WTC11 (cell line): ENCODE data around the gene EID2. TPM values are rescaled to one million over a fixed set of nuclear protein-coding genes. Genes with fewer than 3 reads are reported as not detected.

Source experiments
- CBFB ChIP-seq: sonication (generic); formaldehyde crosslinking; IDR thresholded peaks from 2 replicates; pipeline ENCODE4 v1.8.1; 2022; ENCODE audit warnings: mild to moderate bottlenecking, low read depth, missing genetic modification reagents
- EMX1 ChIP-seq: fragments of 250-450 bp; sonication (Bioruptor Pico); IDR thresholded peaks from 2 replicates; pipeline ENCODE4 v1.8.0; 2021; ENCODE audit warnings: mild to moderate bottlenecking
- ESRRA ChIP-seq: sonication (generic); formaldehyde crosslinking; IDR thresholded peaks from 2 replicates; pipeline ENCODE4 v1.8.1; 2022; ENCODE audit warnings: mild to moderate bottlenecking, missing genetic modification reagents, borderline replicate concordance
- ETV6 ChIP-seq: sonication (generic); formaldehyde crosslinking; IDR thresholded peaks from 2 replicates; pipeline ENCODE4 v1.8.1; 2022; ENCODE audit warnings: mild to moderate bottlenecking, missing genetic modification reagents
- GABPB1 ChIP-seq: sonication (generic); formaldehyde crosslinking; IDR thresholded peaks from 2 replicates; pipeline ENCODE4 v1.8.1; 2023; ENCODE audit warnings: mild to moderate bottlenecking, missing genetic modification reagents
- KAT7 ChIP-seq: sonication (generic); formaldehyde crosslinking; IDR thresholded peaks from 2 replicates; pipeline ENCODE4 v1.8.1; 2023; ENCODE audit warnings: missing genetic modification reagents, mild to moderate bottlenecking, borderline replicate concordance
- MYBL2 ChIP-seq: sonication (generic); formaldehyde crosslinking; IDR thresholded peaks from 2 replicates; pipeline ENCODE4 v1.8.1; 2023; ENCODE audit warnings: mild to moderate bottlenecking, moderate library complexity, missing genetic modification reagents
- NFATC4 ChIP-seq: fragments of 250-450 bp; sonication (Bioruptor Pico); IDR thresholded peaks from 2 replicates; pipeline ENCODE4 v1.9.0; 2021; ENCODE audit warnings: mild to moderate bottlenecking
- NR3C1 ChIP-seq: sonication (generic); formaldehyde crosslinking; conservative IDR thresholded peaks from 2 replicates; pipeline ENCODE4 v1.8.1; 2023; ENCODE audit warnings: low read depth, mild to moderate bottlenecking, missing genetic modification reagents
- RORB ChIP-seq: fragments of 250-450 bp; sonication (Bioruptor Pico); IDR thresholded peaks from 2 replicates; pipeline ENCODE4 v1.9.0; 2021; ENCODE audit warnings: mild to moderate bottlenecking
- SP1 ChIP-seq: sonication (generic); formaldehyde crosslinking; conservative IDR thresholded peaks from 2 replicates; pipeline ENCODE4 v1.8.1; 2022; ENCODE audit warnings: missing genetic modification reagents
- TEAD4 ChIP-seq: sonication (generic); formaldehyde crosslinking; IDR thresholded peaks from 2 replicates; pipeline ENCODE4 v1.8.0; 2022; ENCODE audit warnings: mild to moderate bottlenecking, missing genetic modification reagents
- ZNF121 ChIP-seq: sonication (generic); formaldehyde crosslinking; IDR thresholded peaks from 2 replicates; pipeline ENCODE4 v1.8.0; 2023; ENCODE audit warnings: missing genetic modification reagents
- ZNF263 ChIP-seq: sonication (generic); formaldehyde crosslinking; IDR thresholded peaks from 2 replicates; pipeline ENCODE4 v1.8.1; 2022; ENCODE audit warnings: low read depth, mild to moderate bottlenecking, moderate library complexity, missing genetic modification reagents
- ZNF317 ChIP-seq: sonication (generic); formaldehyde crosslinking; IDR thresholded peaks from 2 replicates; pipeline ENCODE4 v1.8.1; 2023; ENCODE audit warnings: low read depth, mild to moderate bottlenecking, moderate library complexity, missing genetic modification reagents, borderline replicate concordance
- ZNF416 ChIP-seq: fragments of 250-450 bp; sonication (Bioruptor Pico); IDR thresholded peaks from 2 replicates; pipeline ENCODE4 v1.9.0; 2021; ENCODE audit warnings: mild to moderate bottlenecking, inconsistent platforms
- ZNF423 ChIP-seq: fragments of 250-450 bp; sonication (Bioruptor Pico); IDR thresholded peaks from 2 replicates; pipeline ENCODE4 v2.1.2; 2022; ENCODE audit warnings: mild to moderate bottlenecking, moderate library complexity
- total RNA-seq: library from RNA; stranded (reverse); gene quantifications from 3 replicates; pipeline ENCODE4 v1.2.3, GENCODE V29; 2021
- TF ChIP-seq, protein P1 (sequence below): sonication (generic); formaldehyde crosslinking; IDR thresholded peaks from 2 replicates; pipeline ENCODE4 v1.8.1; 2023; ENCODE audit warnings: mild to moderate bottlenecking, missing genetic modification reagents
- TF ChIP-seq, protein P2 (sequence below): sonication (generic); formaldehyde crosslinking; IDR thresholded peaks from 2 replicates; pipeline ENCODE4 v1.8.0; 2022; ENCODE audit warnings: missing genetic modification reagents
- TF ChIP-seq, protein P3 (sequence below): sonication (generic); formaldehyde crosslinking; IDR thresholded peaks from 2 replicates; pipeline ENCODE4 v1.8.0; 2022; ENCODE audit warnings: mild to moderate bottlenecking, missing genetic modification reagents
- TF ChIP-seq, protein P4 (sequence below): sonication (generic); formaldehyde crosslinking; IDR thresholded peaks from 2 replicates; pipeline ENCODE4 v1.8.1; 2022; ENCODE audit warnings: low read depth, missing genetic modification reagents, borderline replicate concordance
- TF ChIP-seq, protein P5 (sequence below): sonication (generic); formaldehyde crosslinking; IDR thresholded peaks from 2 replicates; pipeline ENCODE4 v1.8.1; 2022; ENCODE audit warnings: mild to moderate bottlenecking, moderate library complexity, missing genetic modification reagents
- TF ChIP-seq, protein P6 (sequence below): sonication (generic); formaldehyde crosslinking; IDR thresholded peaks from 2 replicates; pipeline ENCODE4 v1.8.1; 2023; ENCODE audit warnings: mild to moderate bottlenecking, missing genetic modification reagents, moderate library complexity
- TF ChIP-seq, protein P7 (sequence below): sonication (generic); formaldehyde crosslinking; IDR thresholded peaks from 2 replicates; pipeline ENCODE4 v1.8.1; 2023; ENCODE audit warnings: mild to moderate bottlenecking, missing genetic modification reagents
- TF ChIP-seq, protein P8 (sequence below): sonication (generic); formaldehyde crosslinking; IDR thresholded peaks from 2 replicates; pipeline ENCODE4 v1.8.0; 2023; ENCODE audit warnings: missing genetic modification reagents
- TF ChIP-seq, protein P9 (sequence below): sonication (generic); formaldehyde crosslinking; IDR thresholded peaks from 2 replicates; pipeline ENCODE4 v1.8.1; 2022; ENCODE audit warnings: low read depth, mild to moderate bottlenecking, moderate library complexity, missing genetic modification reagents, borderline replicate concordance

Gene EID2
- total RNA-seq, 1 experiment from 2014 or later, result 21.5 TPM

DNA sequence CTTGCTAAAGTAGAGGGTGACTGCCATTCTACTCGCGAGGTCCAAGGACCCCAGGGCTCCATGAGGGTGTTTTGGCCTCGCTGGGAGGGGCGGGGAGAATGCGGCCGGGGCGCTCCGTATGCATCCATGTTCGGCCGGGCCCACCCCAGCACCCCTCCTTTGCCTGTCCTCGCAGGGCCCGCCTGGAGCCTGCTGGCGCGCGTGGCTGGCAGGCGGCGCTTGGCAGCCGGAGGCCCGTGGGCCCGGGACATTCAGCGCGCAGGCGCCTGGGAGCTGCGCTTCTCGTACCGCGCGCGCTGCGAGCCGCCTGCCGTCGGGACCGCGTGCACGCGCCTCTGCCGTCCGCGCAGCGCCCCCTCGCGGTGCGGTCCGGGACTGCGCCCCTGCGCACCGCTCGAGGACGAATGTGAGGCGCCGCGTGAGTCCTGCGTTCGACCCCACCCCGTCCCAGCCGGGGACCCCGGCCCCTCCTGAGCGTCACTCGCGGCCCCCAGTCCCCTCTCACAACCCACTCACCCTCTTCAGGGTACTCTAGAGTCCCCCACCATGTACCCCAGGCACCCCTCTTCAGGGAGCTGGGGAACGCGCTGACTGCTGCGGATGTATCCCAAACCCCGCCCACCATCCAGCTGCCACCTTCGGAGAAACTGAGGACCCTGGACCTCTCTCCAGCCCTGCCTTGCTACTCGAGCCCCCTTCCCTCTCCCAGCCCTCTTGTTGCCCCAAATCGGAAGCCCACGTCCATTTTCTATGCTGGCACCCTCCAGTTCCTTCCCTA, 37.1 kb downstream of the EID2 start (continued):
- TF ChIP-seq, protein P1, sequence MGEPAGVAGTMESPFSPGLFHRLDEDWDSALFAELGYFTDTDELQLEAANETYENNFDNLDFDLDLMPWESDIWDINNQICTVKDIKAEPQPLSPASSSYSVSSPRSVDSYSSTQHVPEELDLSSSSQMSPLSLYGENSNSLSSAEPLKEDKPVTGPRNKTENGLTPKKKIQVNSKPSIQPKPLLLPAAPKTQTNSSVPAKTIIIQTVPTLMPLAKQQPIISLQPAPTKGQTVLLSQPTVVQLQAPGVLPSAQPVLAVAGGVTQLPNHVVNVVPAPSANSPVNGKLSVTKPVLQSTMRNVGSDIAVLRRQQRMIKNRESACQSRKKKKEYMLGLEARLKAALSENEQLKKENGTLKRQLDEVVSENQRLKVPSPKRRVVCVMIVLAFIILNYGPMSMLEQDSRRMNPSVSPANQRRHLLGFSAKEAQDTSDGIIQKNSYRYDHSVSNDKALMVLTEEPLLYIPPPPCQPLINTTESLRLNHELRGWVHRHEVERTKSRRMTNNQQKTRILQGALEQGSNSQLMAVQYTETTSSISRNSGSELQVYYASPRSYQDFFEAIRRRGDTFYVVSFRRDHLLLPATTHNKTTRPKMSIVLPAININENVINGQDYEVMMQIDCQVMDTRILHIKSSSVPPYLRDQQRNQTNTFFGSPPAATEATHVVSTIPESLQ (CRISPR knock-in tag), result no peak
- TF ChIP-seq GABPB1 (CRISPR knock-in tag) (peak; percentile 83), NFATC4 (no peak), ZNF416 (CRISPR knock-in tag) (no peak), ETV6 (peak; percentile 100), EMX1 (0 out of 2 replicates have a peak, but pooled peaks have one; percentile 58), CBFB (peak; percentile 96), ZNF317 (CRISPR knock-in tag) (peak; percentile 84), RORB (CRISPR knock-in tag) (no peak), ZNF423 (CRISPR knock-in tag) (no peak), MYBL2 (peak; percentile 99), ZNF121 (CRISPR knock-in tag) (peak; percentile 95), KAT7 (CRISPR knock-in tag) (peak; percentile 99; the same call in 1 of the 2 replicates), NR3C1 (CRISPR knock-in tag) (peak; percentile 96), TEAD4 (peak; percentile 97), SP1 (CRISPR knock-in tag) (peak; percentile 90), ESRRA (peak; percentile 100), ZNF263 (CRISPR knock-in tag) (peak; percentile 88)
- TF ChIP-seq, protein P2, sequence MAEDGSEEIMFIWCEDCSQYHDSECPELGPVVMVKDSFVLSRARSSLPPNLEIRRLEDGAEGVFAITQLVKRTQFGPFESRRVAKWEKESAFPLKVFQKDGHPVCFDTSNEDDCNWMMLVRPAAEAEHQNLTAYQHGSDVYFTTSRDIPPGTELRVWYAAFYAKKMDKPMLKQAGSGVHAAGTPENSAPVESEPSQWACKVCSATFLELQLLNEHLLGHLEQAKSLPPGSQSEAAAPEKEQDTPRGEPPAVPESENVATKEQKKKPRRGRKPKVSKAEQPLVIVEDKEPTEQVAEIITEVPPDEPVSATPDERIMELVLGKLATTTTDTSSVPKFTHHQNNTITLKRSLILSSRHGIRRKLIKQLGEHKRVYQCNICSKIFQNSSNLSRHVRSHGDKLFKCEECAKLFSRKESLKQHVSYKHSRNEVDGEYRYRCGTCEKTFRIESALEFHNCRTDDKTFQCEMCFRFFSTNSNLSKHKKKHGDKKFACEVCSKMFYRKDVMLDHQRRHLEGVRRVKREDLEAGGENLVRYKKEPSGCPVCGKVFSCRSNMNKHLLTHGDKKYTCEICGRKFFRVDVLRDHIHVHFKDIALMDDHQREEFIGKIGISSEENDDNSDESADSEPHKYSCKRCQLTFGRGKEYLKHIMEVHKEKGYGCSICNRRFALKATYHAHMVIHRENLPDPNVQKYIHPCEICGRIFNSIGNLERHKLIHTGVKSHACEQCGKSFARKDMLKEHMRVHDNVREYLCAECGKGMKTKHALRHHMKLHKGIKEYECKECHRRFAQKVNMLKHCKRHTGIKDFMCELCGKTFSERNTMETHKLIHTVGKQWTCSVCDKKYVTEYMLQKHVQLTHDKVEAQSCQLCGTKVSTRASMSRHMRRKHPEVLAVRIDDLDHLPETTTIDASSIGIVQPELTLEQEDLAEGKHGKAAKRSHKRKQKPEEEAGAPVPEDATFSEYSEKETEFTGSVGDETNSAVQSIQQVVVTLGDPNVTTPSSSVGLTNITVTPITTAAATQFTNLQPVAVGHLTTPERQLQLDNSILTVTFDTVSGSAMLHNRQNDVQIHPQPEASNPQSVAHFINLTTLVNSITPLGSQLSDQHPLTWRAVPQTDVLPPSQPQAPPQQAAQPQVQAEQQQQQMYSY, result peak; percentile 89
- TF ChIP-seq, protein P3, sequence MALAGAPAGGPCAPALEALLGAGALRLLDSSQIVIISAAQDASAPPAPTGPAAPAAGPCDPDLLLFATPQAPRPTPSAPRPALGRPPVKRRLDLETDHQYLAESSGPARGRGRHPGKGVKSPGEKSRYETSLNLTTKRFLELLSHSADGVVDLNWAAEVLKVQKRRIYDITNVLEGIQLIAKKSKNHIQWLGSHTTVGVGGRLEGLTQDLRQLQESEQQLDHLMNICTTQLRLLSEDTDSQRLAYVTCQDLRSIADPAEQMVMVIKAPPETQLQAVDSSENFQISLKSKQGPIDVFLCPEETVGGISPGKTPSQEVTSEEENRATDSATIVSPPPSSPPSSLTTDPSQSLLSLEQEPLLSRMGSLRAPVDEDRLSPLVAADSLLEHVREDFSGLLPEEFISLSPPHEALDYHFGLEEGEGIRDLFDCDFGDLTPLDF, result peak; percentile 98
- TF ChIP-seq, protein P4, sequence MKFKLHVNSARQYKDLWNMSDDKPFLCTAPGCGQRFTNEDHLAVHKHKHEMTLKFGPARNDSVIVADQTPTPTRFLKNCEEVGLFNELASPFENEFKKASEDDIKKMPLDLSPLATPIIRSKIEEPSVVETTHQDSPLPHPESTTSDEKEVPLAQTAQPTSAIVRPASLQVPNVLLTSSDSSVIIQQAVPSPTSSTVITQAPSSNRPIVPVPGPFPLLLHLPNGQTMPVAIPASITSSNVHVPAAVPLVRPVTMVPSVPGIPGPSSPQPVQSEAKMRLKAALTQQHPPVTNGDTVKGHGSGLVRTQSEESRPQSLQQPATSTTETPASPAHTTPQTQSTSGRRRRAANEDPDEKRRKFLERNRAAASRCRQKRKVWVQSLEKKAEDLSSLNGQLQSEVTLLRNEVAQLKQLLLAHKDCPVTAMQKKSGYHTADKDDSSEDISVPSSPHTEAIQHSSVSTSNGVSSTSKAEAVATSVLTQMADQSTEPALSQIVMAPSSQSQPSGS (CRISPR knock-in tag), result peak; percentile 88
- TF ChIP-seq, protein P5, sequence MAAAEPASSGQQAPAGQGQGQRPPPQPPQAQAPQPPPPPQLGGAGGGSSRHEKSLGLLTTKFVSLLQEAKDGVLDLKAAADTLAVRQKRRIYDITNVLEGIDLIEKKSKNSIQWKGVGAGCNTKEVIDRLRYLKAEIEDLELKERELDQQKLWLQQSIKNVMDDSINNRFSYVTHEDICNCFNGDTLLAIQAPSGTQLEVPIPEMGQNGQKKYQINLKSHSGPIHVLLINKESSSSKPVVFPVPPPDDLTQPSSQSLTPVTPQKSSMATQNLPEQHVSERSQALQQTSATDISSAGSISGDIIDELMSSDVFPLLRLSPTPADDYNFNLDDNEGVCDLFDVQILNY (CRISPR knock-in tag), result peak; percentile 99
- TF ChIP-seq, protein P6, sequence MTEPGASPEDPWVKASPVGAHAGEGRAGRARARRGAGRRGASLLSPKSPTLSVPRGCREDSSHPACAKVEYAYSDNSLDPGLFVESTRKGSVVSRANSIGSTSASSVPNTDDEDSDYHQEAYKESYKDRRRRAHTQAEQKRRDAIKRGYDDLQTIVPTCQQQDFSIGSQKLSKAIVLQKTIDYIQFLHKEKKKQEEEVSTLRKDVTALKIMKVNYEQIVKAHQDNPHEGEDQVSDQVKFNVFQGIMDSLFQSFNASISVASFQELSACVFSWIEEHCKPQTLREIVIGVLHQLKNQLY (CRISPR knock-in tag), result peak; percentile 94
- TF ChIP-seq, protein P7, sequence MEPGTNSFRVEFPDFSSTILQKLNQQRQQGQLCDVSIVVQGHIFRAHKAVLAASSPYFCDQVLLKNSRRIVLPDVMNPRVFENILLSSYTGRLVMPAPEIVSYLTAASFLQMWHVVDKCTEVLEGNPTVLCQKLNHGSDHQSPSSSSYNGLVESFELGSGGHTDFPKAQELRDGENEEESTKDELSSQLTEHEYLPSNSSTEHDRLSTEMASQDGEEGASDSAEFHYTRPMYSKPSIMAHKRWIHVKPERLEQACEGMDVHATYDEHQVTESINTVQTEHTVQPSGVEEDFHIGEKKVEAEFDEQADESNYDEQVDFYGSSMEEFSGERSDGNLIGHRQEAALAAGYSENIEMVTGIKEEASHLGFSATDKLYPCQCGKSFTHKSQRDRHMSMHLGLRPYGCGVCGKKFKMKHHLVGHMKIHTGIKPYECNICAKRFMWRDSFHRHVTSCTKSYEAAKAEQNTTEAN (CRISPR knock-in tag), result peak; percentile 99
- TF ChIP-seq, protein P8, sequence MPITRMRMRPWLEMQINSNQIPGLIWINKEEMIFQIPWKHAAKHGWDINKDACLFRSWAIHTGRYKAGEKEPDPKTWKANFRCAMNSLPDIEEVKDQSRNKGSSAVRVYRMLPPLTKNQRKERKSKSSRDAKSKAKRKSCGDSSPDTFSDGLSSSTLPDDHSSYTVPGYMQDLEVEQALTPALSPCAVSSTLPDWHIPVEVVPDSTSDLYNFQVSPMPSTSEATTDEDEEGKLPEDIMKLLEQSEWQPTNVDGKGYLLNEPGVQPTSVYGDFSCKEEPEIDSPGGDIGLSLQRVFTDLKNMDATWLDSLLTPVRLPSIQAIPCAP (CRISPR knock-in tag), result peak; percentile 99
- TF ChIP-seq, protein P9, sequence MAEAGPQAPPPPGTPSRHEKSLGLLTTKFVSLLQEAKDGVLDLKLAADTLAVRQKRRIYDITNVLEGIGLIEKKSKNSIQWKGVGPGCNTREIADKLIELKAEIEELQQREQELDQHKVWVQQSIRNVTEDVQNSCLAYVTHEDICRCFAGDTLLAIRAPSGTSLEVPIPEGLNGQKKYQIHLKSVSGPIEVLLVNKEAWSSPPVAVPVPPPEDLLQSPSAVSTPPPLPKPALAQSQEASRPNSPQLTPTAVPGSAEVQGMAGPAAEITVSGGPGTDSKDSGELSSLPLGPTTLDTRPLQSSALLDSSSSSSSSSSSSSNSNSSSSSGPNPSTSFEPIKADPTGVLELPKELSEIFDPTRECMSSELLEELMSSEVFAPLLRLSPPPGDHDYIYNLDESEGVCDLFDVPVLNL (CRISPR knock-in tag), result peak; percentile 96
